Measurements from ENCODE around the gene PPTC7.
"Not testable (repeated sequence)": the region's sequence is repeated elsewhere in the genome, so short reads cannot be mapped to it uniquely, and the experiment has no call there.

DNA sequence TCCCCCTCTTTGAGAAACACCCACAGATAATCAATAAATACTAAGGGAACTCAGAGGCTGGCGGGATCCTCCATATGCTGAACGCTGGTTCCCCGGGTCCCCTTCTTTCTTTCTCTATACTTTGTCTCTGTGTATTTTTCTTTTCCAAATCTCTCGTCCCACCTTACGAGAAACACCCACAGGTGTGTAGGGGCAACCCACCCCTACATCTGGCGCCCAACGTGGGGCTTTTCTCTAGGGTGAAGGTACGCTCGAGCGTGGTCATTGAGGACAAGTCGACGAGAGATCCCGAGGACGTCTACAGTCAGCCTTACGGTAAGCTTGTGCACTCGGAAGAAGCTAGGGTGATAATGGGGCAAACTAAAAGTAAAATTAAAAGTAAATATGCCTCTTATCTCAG is 12.3 kb downstream of the PPTC7 start:
- TF ChIP-seq, protein P1, sequence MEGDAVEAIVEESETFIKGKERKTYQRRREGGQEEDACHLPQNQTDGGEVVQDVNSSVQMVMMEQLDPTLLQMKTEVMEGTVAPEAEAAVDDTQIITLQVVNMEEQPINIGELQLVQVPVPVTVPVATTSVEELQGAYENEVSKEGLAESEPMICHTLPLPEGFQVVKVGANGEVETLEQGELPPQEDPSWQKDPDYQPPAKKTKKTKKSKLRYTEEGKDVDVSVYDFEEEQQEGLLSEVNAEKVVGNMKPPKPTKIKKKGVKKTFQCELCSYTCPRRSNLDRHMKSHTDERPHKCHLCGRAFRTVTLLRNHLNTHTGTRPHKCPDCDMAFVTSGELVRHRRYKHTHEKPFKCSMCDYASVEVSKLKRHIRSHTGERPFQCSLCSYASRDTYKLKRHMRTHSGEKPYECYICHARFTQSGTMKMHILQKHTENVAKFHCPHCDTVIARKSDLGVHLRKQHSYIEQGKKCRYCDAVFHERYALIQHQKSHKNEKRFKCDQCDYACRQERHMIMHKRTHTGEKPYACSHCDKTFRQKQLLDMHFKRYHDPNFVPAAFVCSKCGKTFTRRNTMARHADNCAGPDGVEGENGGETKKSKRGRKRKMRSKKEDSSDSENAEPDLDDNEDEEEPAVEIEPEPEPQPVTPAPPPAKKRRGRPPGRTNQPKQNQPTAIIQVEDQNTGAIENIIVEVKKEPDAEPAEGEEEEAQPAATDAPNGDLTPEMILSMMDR (IDR thresholded peaks at IDR 0.05; ENCODE audit: low read length), result not testable (repeated sequence)
- TF ChIP-seq EZH2 (IDR thresholded peaks at IDR 0.05; ENCODE audit: borderline replicate concordance, low read length), result not testable (repeated sequence)
